Liver (tissue), 9 donors: ENCODE data around the gene OR8D2. TPM values are rescaled to one million over a fixed set of nuclear protein-coding genes. Genes with fewer than 3 reads are reported as not detected.

Source experiments
- DNase-seq: peaks from one replicate; pipeline ENCODE4 v3.0.0-alpha.2; 2017; ENCODE audit warnings: low spot score
- H3K27ac ChIP-seq, 2 donors: one replicate each; pipeline ENCODE4 v1.7.0; 2013; ENCODE audit warnings: inconsistent platforms in 2 of 2, low read length in 2 of 2, control low read depth in 1 of 2, low read depth in 1 of 2, mild to moderate bottlenecking in 1 of 2
- H3K27me3 ChIP-seq, 4 donors: one replicate each; pipeline versions ENCODE4 v1.6.1 to v1.7.0; 2013; ENCODE audit warnings: low read length in 3 of 4, inconsistent platforms in 1 of 4, mild to moderate bottlenecking in 1 of 4, moderate library complexity in 1 of 4; ENCODE audit not compliant: control insufficient read depth in 4 of 4, insufficient read depth in 4 of 4
- H3K36me3 ChIP-seq, 4 donors: one replicate each; pipeline versions ENCODE4 v1.6.1 to v1.7.0; 2013; ENCODE audit warnings: low read length in 3 of 4, mild to moderate bottlenecking in 3 of 4, low read depth in 1 of 4, moderate library complexity in 1 of 4; ENCODE audit not compliant: control insufficient read depth in 4 of 4, insufficient read depth in 3 of 4
- H3K4me1 ChIP-seq, 4 donors: one replicate each; pipeline versions ENCODE4 v1.6.1 to v1.7.0; 2013; ENCODE audit warnings: low read length in 3 of 4, mild to moderate bottlenecking in 3 of 4, moderate library complexity in 1 of 4; ENCODE audit not compliant: control insufficient read depth in 4 of 4, insufficient read depth in 4 of 4
- H3K4me3 ChIP-seq, 3 donors: one replicate each; pipeline versions ENCODE4 v1.6.1 to v1.7.0; 2013; ENCODE audit warnings: low read length in 3 of 3, control low read depth in 1 of 3, low read depth in 1 of 3, mild to moderate bottlenecking in 1 of 3
- H3K9ac ChIP-seq, 2 donors: one replicate each; pipeline ENCODE4 v1.7.0; 2013; ENCODE audit warnings: low read length in 2 of 2, mild to moderate bottlenecking in 2 of 2, moderate library complexity in 2 of 2, control low read depth in 1 of 2, low read depth in 1 of 2
- H3K9me3 ChIP-seq, 4 donors: one replicate each; pipeline versions ENCODE4 v1.6.1 to v1.7.0; 2013; ENCODE audit warnings: low read length in 3 of 4; ENCODE audit not compliant: control insufficient read depth in 4 of 4
- EGR1 ChIP-seq, 2 donors: IDR thresholded peaks; 2 replicates each; pipeline ENCODE4 v1.6.1; 2016 to 2018; ENCODE audit warnings: antibody characterized with exemption in 2 of 2, low read depth in 2 of 2
- FOXA1 ChIP-seq: IDR thresholded peaks from 2 replicates; pipeline ENCODE4 v1.6.1; 2016; ENCODE audit warnings: antibody characterized with exemption
- GABPA ChIP-seq, 2 donors: IDR thresholded peaks in 1 of 2; conservative IDR thresholded peaks in 1 of 2; 2 replicates each; pipeline ENCODE4 v1.6.1; 2016; ENCODE audit warnings: antibody characterized with exemption in 2 of 2, mild to moderate bottlenecking in 1 of 2, moderate library complexity in 1 of 2
- HNF4A ChIP-seq, 2 donors: conservative IDR thresholded peaks; 2 replicates each; pipeline ENCODE4 v1.6.1; 2016; ENCODE audit warnings: antibody characterized with exemption in 2 of 2, mild to moderate bottlenecking in 2 of 2
- JUND ChIP-seq, 2 donors: IDR thresholded peaks; 2 replicates each; pipeline ENCODE4 v1.6.1; 2016; ENCODE audit warnings: antibody characterized with exemption in 2 of 2
- RAD21 ChIP-seq, 2 donors: IDR thresholded peaks; 2 replicates each; pipeline ENCODE4 v1.6.1; 2016; ENCODE audit warnings: antibody characterized with exemption in 2 of 2, mild to moderate bottlenecking in 2 of 2
- RXRA ChIP-seq, 2 donors: IDR thresholded peaks; 2 replicates each; pipeline ENCODE4 v1.6.1; 2017 to 2018; ENCODE audit warnings: antibody characterized with exemption in 2 of 2, mild to moderate bottlenecking in 1 of 2
- TAF1 ChIP-seq: conservative IDR thresholded peaks from 2 replicates; pipeline ENCODE4 v1.6.1; 2016; ENCODE audit warnings: antibody characterized with exemption, mild to moderate bottlenecking
- WGBS: extraction: QIAGEN DNeasy Blood & Tissue Kit; methylation state at CpG from one replicate; pipeline ENCODE4 v1.1.7; 2013; 5-methylcytosine and 5-hydroxymethylcytosine counted together
- polyA plus RNA-seq, 2 donors: library from polyadenylated mRNA; stranded (reverse) in 1 of 2; unstranded in 1 of 2; fragments of 200-250 nt in 1 of 2; fragments of >200 nt in 1 of 2; fragmentation: Nextera tagmentation in 1 of 2; extraction: Ambion mirVana in 1 of 2; gene quantifications; one replicate each; pipeline versions ENCODE4 v1.2.1 to v1.2.3, GENCODE V29; 2013 to 2015
- total RNA-seq, 2 donors: library from RNA; depleted of rRNA; stranded (reverse); fragments of >200 nt; gene quantifications; one replicate each; pipeline ENCODE4 v1.2.3, GENCODE V29; 2014
- TF ChIP-seq, protein P1 (sequence below): IDR thresholded peaks from 2 replicates; pipeline ENCODE4 v1.6.1; 2016; ENCODE audit warnings: antibody characterized with exemption, mild to moderate bottlenecking
- TF ChIP-seq, protein P2 (sequence below): IDR thresholded peaks from 2 replicates; pipeline ENCODE4 v1.6.1; 2016; ENCODE audit warnings: antibody characterized with exemption
- TF ChIP-seq, protein P3 (sequence below): IDR thresholded peaks from 2 replicates; pipeline ENCODE4 v1.6.1; 2016; ENCODE audit warnings: antibody characterized with exemption
- donor health status: healthy.
- donor health status: healthy.
- donor health status: healthy.
- donor health status: healthy.
- donor health status: healthy.

OR8D2 gene
- total and polyA plus RNA-seq, 4 donors: not detected

DNA sequence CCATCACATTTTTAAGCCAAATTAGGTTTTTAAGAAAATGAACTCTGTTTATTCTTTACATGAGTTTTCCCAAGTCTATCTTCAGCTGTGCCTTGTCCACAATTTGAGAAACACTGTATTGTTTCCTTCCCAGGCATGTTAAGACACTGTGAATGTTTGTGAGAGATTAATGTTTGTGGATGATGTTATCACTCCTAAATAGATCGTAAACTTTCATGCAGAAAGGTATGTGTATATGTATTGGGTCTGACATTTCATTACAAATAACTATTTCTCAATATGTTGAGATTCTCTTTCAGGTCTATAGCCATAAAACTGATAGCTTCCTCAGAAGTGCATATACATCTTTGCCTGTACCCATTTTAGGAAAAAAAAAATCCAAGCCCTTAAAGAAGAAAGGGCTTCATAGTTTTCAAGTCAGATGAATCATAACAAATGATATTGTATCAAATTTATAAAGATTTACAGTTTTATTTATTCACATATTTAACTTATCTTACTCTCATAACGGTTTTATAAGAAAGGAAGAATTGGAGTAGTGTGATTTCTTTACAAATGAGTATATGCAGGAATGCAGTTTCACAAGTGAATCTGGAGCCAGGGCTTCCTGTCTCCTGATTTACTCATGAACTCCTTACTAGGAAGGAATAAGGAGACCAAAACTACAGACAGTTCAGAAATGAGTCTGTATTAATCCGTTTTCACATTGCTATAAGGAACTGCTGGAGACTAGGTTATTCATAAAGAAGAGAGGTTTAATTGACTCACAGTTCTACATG, 17.5 kb downstream of the OR8D2 start:
- Histone ChIP-seq H3K9ac (no peak overlapping the region), H3K27me3 (no peaks in the 10 kb centered on the region), H3K9me3 (no peaks in the 10 kb centered on the region), H3K4me3 (no peak overlapping the region), H3K27ac (no peak overlapping the region), H3K4me1 (peaks cover 0 to 10% (median 3%) of the 10 kb centered on the region in 4 donors), H3K36me3 (no peaks in the 10 kb centered on the region)
- WGBS: 58% methylated on average over 3 of the region's 3 CpGs
- DNase-seq: no peak
- TF ChIP-seq, protein P1, sequence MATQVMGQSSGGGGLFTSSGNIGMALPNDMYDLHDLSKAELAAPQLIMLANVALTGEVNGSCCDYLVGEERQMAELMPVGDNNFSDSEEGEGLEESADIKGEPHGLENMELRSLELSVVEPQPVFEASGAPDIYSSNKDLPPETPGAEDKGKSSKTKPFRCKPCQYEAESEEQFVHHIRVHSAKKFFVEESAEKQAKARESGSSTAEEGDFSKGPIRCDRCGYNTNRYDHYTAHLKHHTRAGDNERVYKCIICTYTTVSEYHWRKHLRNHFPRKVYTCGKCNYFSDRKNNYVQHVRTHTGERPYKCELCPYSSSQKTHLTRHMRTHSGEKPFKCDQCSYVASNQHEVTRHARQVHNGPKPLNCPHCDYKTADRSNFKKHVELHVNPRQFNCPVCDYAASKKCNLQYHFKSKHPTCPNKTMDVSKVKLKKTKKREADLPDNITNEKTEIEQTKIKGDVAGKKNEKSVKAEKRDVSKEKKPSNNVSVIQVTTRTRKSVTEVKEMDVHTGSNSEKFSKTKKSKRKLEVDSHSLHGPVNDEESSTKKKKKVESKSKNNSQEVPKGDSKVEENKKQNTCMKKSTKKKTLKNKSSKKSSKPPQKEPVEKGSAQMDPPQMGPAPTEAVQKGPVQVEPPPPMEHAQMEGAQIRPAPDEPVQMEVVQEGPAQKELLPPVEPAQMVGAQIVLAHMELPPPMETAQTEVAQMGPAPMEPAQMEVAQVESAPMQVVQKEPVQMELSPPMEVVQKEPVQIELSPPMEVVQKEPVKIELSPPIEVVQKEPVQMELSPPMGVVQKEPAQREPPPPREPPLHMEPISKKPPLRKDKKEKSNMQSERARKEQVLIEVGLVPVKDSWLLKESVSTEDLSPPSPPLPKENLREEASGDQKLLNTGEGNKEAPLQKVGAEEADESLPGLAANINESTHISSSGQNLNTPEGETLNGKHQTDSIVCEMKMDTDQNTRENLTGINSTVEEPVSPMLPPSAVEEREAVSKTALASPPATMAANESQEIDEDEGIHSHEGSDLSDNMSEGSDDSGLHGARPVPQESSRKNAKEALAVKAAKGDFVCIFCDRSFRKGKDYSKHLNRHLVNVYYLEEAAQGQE: no peak
- no peak for TF ChIP-seq RXRA (IDR thresholded peaks at IDR 0.05)
- no peak for TF ChIP-seq TAF1
- TF ChIP-seq RAD21 (IDR thresholded peaks at IDR 0.05): no peak
- no peak for TF ChIP-seq GABPA (IDR thresholded peaks at IDR 0.05 in 1 of 2, conservative IDR thresholded peaks at IDR 0.05 in 1 of 2)
- TF ChIP-seq FOXA1: no peak
- TF ChIP-seq, protein P2, sequence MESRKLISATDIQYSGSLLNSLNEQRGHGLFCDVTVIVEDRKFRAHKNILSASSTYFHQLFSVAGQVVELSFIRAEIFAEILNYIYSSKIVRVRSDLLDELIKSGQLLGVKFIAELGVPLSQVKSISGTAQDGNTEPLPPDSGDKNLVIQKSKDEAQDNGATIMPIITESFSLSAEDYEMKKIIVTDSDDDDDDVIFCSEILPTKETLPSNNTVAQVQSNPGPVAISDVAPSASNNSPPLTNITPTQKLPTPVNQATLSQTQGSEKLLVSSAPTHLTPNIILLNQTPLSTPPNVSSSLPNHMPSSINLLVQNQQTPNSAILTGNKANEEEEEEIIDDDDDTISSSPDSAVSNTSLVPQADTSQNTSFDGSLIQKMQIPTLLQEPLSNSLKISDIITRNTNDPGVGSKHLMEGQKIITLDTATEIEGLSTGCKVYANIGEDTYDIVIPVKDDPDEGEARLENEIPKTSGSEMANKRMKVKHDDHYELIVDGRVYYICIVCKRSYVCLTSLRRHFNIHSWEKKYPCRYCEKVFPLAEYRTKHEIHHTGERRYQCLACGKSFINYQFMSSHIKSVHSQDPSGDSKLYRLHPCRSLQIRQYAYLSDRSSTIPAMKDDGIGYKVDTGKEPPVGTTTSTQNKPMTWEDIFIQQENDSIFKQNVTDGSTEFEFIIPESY: no peak
- TF ChIP-seq, protein P3, sequence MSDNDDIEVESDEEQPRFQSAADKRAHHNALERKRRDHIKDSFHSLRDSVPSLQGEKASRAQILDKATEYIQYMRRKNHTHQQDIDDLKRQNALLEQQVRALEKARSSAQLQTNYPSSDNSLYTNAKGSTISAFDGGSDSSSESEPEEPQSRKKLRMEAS: no peak

DNA sequence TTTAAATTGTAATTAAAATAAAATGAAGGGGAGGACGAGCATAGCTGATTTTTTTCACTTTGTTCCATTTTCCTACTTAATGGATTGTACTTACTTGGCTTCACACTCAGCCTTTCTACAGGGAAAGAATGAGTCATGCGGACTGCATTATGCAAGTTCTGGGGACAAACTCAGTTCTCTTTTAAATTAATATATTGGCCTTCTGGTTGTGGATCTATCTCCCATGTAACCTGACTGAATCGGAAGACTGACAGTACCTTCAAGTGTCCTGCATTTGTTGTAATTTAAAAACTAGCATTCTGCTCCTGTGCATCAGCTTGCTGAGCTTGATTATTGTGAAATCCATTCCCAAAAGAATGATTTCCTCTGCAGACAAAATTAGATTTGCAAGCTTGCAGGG, 18.4 kb downstream of the OR8D2 start:
- TF ChIP-seq TAF1: no peak
- TF ChIP-seq EGR1 (IDR thresholded peaks at IDR 0.05; ENCODE audit: low read depth in 2 of 2): peak in 1 of 2 donors; percentile 35
- no peak for TF ChIP-seq FOXA1
- no peak for TF ChIP-seq HNF4A (conservative IDR thresholded peaks at IDR 0.05)
- TF ChIP-seq, protein P3: no peak
- peak in 1 of 2 donors; percentile 95 for TF ChIP-seq JUND (IDR thresholded peaks at IDR 0.05)
- TF ChIP-seq, protein P2: no peak
- 88% methylated on average over 3 of the region's 3 CpGs for WGBS
- H3K4me1 ChIP-seq: peaks cover 0 to under 1% (median 0%) of the 10 kb centered on the region in 4 donors
- H3K27ac ChIP-seq: no peak overlapping the region
- DNase-seq: no peak
- no peak overlapping the region for H3K9ac ChIP-seq
- H3K9me3 ChIP-seq: no peaks in the 10 kb centered on the region
- no peaks in the 10 kb centered on the region for H3K27me3 ChIP-seq
- H3K4me3 ChIP-seq: no peak overlapping the region
- no peaks in the 10 kb centered on the region for H3K36me3 ChIP-seq
